ENCODE measurements around the gene AEN. TPM values are rescaled to one million over a fixed set of nuclear protein-coding genes. Genes with fewer than 3 reads are reported as not detected.
A peak's percentile ranks its signal among the peaks of the same experiment; 100 is the strongest.

AEN gene
- total and polyA plus RNA-seq, 2 experiments from 2014 or later: 22.3 to 35.9 TPM

- Histone ChIP-seq H3K9me3 (ENCODE audit: low read depth) (no peaks in the 10 kb centered on the region), H3K9me2 (ENCODE audit: insufficient read depth) (no peaks in the 10 kb centered on the region), H3K4me2 (ENCODE audit: unreplicated experiment) (no peak overlapping the region), H3K4me1 (ENCODE audit: insufficient read depth) (no peaks in the 10 kb centered on the region), H3K79me2 (ENCODE audit: insufficient read depth) (no peaks in the 10 kb centered on the region), H4K20me1 (ENCODE audit: insufficient read depth) (no peaks in the 10 kb centered on the region), H3K27me3 (replicated peaks; ENCODE audit: insufficient read depth) (no peaks in the 10 kb centered on the region), H3F3A (ENCODE audit: insufficient read depth) (no peaks in the 10 kb centered on the region), H3K9ac (no peak overlapping the region), H3K27ac (no peak overlapping the region), H3K36me3 (ENCODE audit: low read depth) (no peaks in the 10 kb centered on the region), H2AFZ (no peak overlapping the region), H3K4me3 (no peak overlapping the region)
- TF ChIP-seq EZH2 (IDR thresholded peaks at IDR 0.05; ENCODE audit: insufficient read depth, poor library complexity, severe bottlenecking) (no peak), EZH2phosphoT487 (IDR thresholded peaks at IDR 0.05; ENCODE audit: insufficient read depth, low read depth) (no peak)
- in situ Hi-C loops (cut with MboI): no loop called here
- DNase-seq: no peak
- WGBS, 2 experiments (ENCODE audit: low coverage in 1 of 2, low lambda C conversion rate in 2 of 2, missing lambda C conversion rate in 2 of 2): 38 to 39% methylated on average over 3 of the region's 3 CpGs
These were observed 41.8 kb upstream of the AEN start for GRCh38 chr15:88579322-88579721.

GRCh38 chr15:88580532-88580931 is 40.6 kb upstream of the AEN start:
- no peaks in the 10 kb centered on the region for H3F3A ChIP-seq (ENCODE audit: insufficient read depth)
- in situ Hi-C loops (cut with MboI): no loop called here
- no peak overlapping the region for H3K27ac ChIP-seq
- H3K4me3 ChIP-seq: no peak overlapping the region
- H3K4me1 ChIP-seq (ENCODE audit: insufficient read depth): no peaks in the 10 kb centered on the region
- no peak overlapping the region for H3K4me2 ChIP-seq (ENCODE audit: unreplicated experiment)
- 62 to 65% methylated on average over 4 of the region's 4 CpGs for WGBS, 2 experiments (ENCODE audit: low coverage in 1 of 2, low lambda C conversion rate in 2 of 2, missing lambda C conversion rate in 2 of 2)
- no peak overlapping the region for H2AFZ ChIP-seq
- TF ChIP-seq EZH2phosphoT487 (IDR thresholded peaks at IDR 0.05; ENCODE audit: insufficient read depth, low read depth) (no peak), EZH2 (IDR thresholded peaks at IDR 0.05; ENCODE audit: insufficient read depth, poor library complexity, severe bottlenecking) (no peak)
- H3K27me3 ChIP-seq (replicated peaks; ENCODE audit: insufficient read depth): no peaks in the 10 kb centered on the region
- no peaks in the 10 kb centered on the region for H3K79me2 ChIP-seq (ENCODE audit: insufficient read depth)
- no peak for DNase-seq
- H4K20me1 ChIP-seq (ENCODE audit: insufficient read depth): no peaks in the 10 kb centered on the region
- H3K9me3 ChIP-seq (ENCODE audit: low read depth): no peaks in the 10 kb centered on the region
- no peaks in the 10 kb centered on the region for H3K36me3 ChIP-seq (ENCODE audit: low read depth)
- no peak overlapping the region for H3K9ac ChIP-seq
- H3K9me2 ChIP-seq (ENCODE audit: insufficient read depth): no peaks in the 10 kb centered on the region

GRCh38 chr15:88586401-88587162 is 34.6 kb upstream of the AEN start:
- Histone ChIP-seq H3K27ac (no peak overlapping the region), H3K36me3 (ENCODE audit: low read depth) (no peaks in the 10 kb centered on the region), H3K4me1 (ENCODE audit: insufficient read depth) (no peaks in the 10 kb centered on the region), H3K27me3 (replicated peaks; ENCODE audit: insufficient read depth) (no peaks in the 10 kb centered on the region), H3K79me2 (ENCODE audit: insufficient read depth) (no peaks in the 10 kb centered on the region), H3K9me2 (ENCODE audit: insufficient read depth) (no peaks in the 10 kb centered on the region), H2AFZ (no peak overlapping the region), H3F3A (ENCODE audit: insufficient read depth) (no peaks in the 10 kb centered on the region), H3K4me2 (ENCODE audit: unreplicated experiment) (no peak overlapping the region), H3K9me3 (ENCODE audit: low read depth) (no peaks in the 10 kb centered on the region), H4K20me1 (ENCODE audit: insufficient read depth) (no peaks in the 10 kb centered on the region), H3K9ac (no peak overlapping the region), H3K4me3 (no peak overlapping the region)
- 53 to 55% methylated on average over 4 of the region's 4 CpGs for WGBS, 2 experiments (ENCODE audit: low coverage in 1 of 2, low lambda C conversion rate in 2 of 2, missing lambda C conversion rate in 2 of 2)
- peak; percentile 25 for DNase-seq
- in situ Hi-C loops (cut with MboI): no loop called here
- TF ChIP-seq EZH2 (IDR thresholded peaks at IDR 0.05; ENCODE audit: insufficient read depth, poor library complexity, severe bottlenecking) (no peak), EZH2phosphoT487 (IDR thresholded peaks at IDR 0.05; ENCODE audit: insufficient read depth, low read depth) (no peak)

GRCh38 chr15:88590759-88591158 is 30.4 kb upstream of the AEN start:
- no peaks in the 10 kb centered on the region for H3K9me2 ChIP-seq (ENCODE audit: insufficient read depth)
- H4K20me1 ChIP-seq (ENCODE audit: insufficient read depth): no peaks in the 10 kb centered on the region
- H3K9me3 ChIP-seq (ENCODE audit: low read depth): no peaks in the 10 kb centered on the region
- no peak for DNase-seq
- H3K4me2 ChIP-seq (ENCODE audit: unreplicated experiment): no peak overlapping the region
- H3K4me1 ChIP-seq (ENCODE audit: insufficient read depth): no peaks in the 10 kb centered on the region
- 48 to 50% methylated on average over 6 of the region's 6 CpGs for WGBS, 2 experiments (ENCODE audit: low coverage in 1 of 2, low lambda C conversion rate in 2 of 2, missing lambda C conversion rate in 2 of 2)
- no peak overlapping the region for H3K9ac ChIP-seq
- no peak overlapping the region for H2AFZ ChIP-seq
- H3K27ac ChIP-seq: no peak overlapping the region
- H3K27me3 ChIP-seq (replicated peaks; ENCODE audit: insufficient read depth): no peaks in the 10 kb centered on the region
- no peaks in the 10 kb centered on the region for H3K79me2 ChIP-seq (ENCODE audit: insufficient read depth)
- no peak overlapping the region for H3K4me3 ChIP-seq
- no peaks in the 10 kb centered on the region for H3F3A ChIP-seq (ENCODE audit: insufficient read depth)
- TF ChIP-seq EZH2phosphoT487 (IDR thresholded peaks at IDR 0.05; ENCODE audit: insufficient read depth, low read depth) (no peak), EZH2 (IDR thresholded peaks at IDR 0.05; ENCODE audit: insufficient read depth, poor library complexity, severe bottlenecking) (no peak)
- no peaks in the 10 kb centered on the region for H3K36me3 ChIP-seq (ENCODE audit: low read depth)
- in situ Hi-C loops (cut with MboI): no loop called here

All from GM23248 (cell line).